Suprapubic skin (tissue), 4 donors: ENCODE results near the gene ELAPOR1.

ENCODE experiments used
- POLR2A ChIP-seq, 2 donors: fragments of 450-650 bp; IDR thresholded peaks; one replicate each; pipeline ENCODE4 v1.6.1; 2017; ENCODE audit warnings: antibody characterized with exemption in 2 of 2, mild to moderate bottlenecking in 2 of 2, moderate library complexity in 2 of 2
- POLR2AphosphoS5 ChIP-seq, 3 donors: sonication (generic); formaldehyde crosslinking; IDR thresholded peaks; one replicate each; pipeline ENCODE4 v1.6.1; 2017; ENCODE audit warnings: antibody characterized with exemption in 3 of 3

DNA sequence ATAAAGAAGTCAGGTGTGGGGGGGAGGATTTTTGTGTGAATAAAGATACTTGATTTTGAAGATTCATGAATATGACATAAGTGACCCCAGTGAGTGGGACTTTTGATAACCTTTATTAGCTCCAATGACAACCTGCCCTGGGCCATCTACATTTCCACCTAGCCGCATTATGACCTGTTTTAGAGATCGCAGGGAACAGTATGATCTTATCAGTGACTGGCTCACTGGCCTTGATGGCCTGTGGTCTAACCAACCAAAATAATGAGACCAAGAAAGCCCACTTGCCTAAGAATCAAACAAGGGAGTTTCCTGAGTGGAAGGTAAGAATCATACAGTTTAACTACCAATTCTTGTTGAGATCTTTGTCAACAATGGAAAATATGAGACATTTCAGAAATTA, 1.8 kb downstream of the ELAPOR1 start:
- no peak for TF ChIP-seq POLR2A (IDR thresholded peaks at IDR 0.05)
- TF ChIP-seq POLR2AphosphoS5 (IDR thresholded peaks at IDR 0.05): no peak
